Activated gamma-delta T cell treated with Interleukin-2 at 50 U/mL for 16 hours (primary cell): ENCODE results near the gene OTULINL.

Experiments
- DNase-seq: peaks from one replicate; pipeline ENCODE4 v3.0.0-alpha.2; 2020

OTULINL gene

GRCh38 chr5:14577079-14577725 lies 4.4 kb upstream of the OTULINL start:
- no peak for DNase-seq

GRCh38 chr5:14577971-14578370 lies 3.6 kb upstream of the OTULINL start:
- DNase-seq, result no peak

DNA sequence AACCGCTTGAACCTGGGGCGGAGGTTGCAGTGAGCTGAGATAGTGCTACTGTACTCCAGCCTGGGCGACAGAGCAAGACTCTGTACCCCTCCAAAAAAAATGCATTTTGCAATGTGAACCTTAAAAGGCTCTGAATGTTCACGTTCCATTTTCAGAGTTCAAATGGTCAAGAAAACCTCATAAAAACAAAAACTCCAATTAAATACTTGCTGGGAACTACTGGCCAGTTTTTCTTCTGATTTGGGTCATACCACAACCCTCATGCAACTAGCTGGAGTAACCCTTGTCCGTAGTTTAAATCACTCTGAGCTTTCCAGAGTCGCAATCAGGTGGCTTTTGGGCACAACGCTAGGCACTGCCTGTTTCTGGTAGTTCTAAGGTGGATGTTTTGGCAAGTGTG lies 2.3 kb upstream of the OTULINL start:
- no peak for DNase-seq

- no peak for DNase-seq
Measured at GRCh38 chr5:14579731-14580397, 1.7 kb upstream of the OTULINL start.

DNA sequence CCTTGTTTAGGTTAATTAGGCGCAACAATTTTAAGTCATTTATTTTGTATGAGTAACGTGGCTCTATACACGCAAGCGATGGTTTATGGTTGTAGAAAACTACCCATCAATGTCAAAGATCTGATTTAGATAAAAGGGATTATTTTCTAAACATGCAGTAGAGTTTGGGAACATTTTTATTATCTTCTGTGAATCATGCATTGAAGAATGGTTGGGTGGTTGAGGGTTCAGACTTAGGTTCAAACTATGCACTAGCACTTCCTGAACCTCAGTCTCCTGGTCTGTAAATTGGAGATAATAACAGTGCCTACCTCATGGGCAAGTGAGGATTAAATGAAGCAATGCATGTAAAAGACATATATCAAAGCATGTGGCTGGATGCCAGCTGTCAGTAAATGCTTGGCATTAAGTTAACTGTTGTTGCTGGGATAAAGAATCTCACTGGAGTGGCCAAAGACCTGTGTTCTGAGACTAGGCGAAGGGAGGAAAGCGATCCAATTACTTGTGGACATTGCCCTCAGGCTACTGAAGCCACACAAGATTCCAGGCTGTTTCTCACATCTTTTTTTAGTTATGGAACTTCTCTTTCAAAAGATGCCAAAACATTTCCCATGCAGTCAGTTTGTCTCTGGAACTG lies 1.1 kb upstream of the OTULINL start:
- DNase-seq, result no peak

- DNase-seq, result peak; percentile 83
Measured at GRCh38 chr5:14581891-14582796, 552 bp downstream of the OTULINL start.

DNA sequence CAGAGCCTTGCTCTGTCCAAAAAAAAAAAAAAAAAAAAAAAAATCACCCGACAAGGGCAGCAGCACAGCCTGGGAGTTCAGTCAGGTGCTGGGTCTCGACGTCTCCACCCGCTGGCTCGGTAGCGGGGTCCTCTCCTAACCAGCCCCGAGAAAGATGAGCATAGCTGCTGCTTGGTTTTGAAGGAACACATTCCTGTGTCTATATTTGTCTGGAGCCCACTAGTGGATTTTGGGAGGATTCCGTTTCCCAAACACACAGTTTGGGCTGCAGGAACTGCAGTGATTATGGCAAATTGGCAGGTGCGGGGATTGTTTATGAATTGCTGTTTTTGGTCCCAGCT lies 1.2 kb downstream of the OTULINL start:
- DNase-seq, result no peak

GRCh38 chr5:14584848-14585247 lies 3.3 kb downstream of the OTULINL start:
- DNase-seq, result no peak

GRCh38 chr5:14587150-14587549 lies 5.6 kb downstream of the OTULINL start:
- no peak for DNase-seq

DNA sequence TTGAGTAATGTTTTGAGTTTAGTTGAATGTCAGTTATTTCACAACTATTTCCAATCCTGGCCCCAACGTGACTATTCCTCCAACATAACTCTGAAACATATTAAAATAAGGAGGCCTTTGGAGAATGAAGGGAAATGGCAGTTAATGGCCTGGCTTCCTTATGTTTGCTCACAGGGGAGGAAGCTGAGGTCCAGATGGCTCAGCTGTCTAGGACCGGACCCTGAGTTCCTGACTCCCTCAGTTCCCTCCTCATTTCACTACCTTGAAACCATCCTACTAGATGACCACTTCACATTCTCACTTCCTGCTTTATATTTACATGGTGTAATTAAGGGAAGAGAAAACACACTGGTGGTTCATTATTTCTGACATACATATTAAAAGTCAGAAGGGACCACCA lies 6.6 kb downstream of the OTULINL start:
- no peak for DNase-seq

GRCh38 chr5:14588758-14589543 lies 7.4 kb downstream of the OTULINL start:
- no peak for DNase-seq

- DNase-seq, result no peak
Measured at GRCh38 chr5:14590949-14591348, 9.4 kb downstream of the OTULINL start.

DNA sequence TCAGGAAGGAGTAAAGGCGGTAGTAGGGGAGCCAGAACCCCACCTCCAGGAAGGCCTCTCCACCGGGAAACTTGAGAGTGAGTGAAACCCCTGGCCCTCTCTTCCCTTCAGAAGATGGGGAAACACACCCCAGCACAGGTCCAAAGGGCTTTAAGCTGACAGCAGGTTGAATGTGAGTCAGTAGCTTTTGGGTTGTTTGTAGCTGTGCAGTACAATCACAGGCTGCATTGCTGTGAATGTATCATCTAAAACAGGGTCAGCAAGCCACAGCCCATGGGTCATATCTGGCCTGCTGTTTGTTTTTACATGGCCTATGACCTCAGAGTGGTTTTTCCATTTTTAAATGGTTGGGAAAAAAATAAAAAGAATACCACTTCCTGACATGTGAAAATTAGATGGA lies 10.0 kb downstream of the OTULINL start:
- DNase-seq, result no peak

DNA sequence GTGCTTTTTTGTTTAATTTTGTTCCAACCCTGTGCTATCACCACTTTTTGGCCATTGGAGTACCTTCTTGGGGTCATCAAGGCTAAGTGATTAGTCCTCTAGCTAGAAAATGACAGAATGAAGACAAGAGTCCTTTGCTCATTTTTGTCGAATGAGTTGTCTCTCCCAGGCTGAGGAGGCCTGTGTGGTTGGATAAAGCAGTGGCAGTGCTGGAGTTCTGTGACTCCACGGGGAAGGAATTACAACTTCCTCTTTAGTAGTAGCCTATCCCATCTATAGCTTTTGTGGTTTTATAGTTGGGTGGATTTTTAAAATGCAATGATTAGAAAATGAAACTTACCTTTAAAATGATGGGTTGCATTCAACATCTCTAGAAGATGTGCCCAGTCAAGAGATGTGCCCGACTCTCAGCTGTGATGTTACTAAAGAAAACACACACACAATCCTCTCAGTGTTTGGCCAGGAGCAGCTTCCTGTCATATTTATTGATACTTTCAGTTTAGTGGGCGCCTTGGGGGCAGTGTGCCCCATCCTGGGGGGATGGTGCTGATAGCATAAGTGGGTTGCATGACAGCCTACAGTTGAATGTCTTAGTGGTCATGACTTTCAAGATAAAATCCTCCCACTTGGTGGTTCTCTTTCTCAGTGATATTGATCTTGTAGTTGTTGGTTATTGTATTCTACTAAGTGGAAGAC lies 11.9 kb downstream of the OTULINL start:
- no peak for DNase-seq

DNA sequence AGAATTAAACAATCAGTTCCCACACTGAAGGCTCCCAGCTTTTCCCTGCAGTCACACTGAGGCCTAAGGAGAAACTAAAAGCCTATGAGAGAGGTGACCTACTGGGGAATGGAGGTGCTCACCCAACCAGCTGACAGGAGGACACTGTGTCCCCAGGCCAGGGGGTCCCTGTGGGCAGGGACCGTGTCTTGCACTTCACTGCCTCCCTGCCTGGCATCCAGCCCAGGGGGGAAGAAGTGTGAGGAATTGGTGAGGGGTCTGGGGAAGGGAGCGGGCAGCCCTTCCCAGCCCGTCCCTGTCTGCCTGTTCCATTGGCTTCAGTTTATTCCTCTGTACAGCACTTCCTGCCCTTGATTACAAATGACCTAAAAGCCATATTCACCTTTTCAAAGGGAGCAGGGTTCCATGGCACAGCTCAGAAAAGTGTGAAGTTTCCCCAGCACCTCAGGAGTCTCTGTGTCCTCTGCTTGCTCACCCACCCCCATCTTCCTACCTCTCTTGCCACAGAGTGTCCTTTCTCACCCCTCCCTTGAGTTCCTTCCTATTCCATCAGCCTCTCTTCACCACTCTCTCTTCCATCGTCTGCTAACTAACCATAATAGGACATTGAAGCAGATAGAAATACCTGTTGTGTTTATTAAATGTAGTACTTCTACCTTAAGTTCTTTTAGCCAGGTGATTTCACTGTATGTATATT lies 12.9 kb downstream of the OTULINL start:
- DNase-seq, result no peak

- peak; percentile 24 for DNase-seq
Measured at GRCh38 chr5:14595189-14595588, 13.6 kb downstream of the OTULINL start.

GRCh38 chr5:14595891-14596290 lies 14.3 kb downstream of the OTULINL start:
- no peak for DNase-seq

DNA sequence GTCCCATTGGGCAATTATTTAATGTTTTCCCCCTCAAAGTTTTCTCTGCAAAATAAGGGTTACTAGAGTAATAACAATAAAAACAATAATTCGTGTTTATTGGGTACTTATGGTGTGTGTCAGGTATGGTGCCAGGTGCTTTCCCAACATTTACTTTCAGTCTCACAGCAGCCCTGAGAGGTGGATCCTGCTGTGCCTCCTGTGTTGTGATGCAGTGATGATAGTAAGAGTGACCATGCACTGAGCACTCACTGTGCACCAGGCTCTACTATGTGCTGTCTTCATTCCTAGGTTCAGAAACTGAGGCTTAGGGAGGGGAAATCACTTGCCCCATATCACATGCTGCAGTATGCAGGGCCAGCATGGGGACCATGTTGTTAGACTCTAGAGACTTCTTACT lies 15.5 kb downstream of the OTULINL start:
- no peak for DNase-seq

GRCh38 chr5:14598225-14598624 lies 16.6 kb downstream of the OTULINL start:
- no peak for DNase-seq

- no peak for DNase-seq
Measured at GRCh38 chr5:14599476-14600127, 18.0 kb downstream of the OTULINL start.

DNA sequence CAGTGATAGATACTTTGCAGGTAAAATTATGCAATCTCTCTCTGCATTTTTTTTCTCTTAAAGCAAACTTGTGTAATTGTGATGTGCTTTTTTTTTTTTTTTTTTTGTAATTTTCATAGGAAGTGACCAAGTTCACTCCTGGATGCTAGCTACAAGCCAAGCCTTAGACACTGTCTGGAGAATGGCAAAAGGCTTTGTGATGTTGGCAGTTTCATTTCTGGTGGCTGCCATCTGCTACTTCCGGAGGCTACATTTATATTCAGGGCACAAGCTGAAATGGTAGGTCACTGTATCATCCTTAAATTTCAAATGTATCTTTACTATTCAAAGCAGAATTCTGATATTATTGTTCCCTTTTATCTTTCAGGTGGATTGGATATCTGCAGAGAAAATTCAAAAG lies 19.3 kb downstream of the OTULINL start:
- DNase-seq, result no peak
